SW 1271 (cell line): ENCODE data around the gene ADGRE3.

Experiments
- DNase-seq, 2 experiments: peaks; one replicate each; lab custom pipeline; 2025; lab: John Stamatoyannopoulos, UW

Gene ADGRE3

GRCh38 chr19:14674764-14675163, at the start of gene ADGRE3:
TSS of gene ADGRE3 (minus strand) at chr19:14674844. CDS start at chr19:14674770, 74 bp downstream.
- no peak for DNase-seq

- no peak for DNase-seq
Measured at GRCh38 chr19:14722127-14722526, 47.5 kb upstream of the ADGRE3 start.

- no peak for DNase-seq
Measured at GRCh38 chr19:14719162-14719561, 44.5 kb upstream of the ADGRE3 start.

GRCh38 chr19:14718522-14719116, 44.0 kb upstream of the ADGRE3 start:
- DNase-seq = no peak

- no peak for DNase-seq
Measured at GRCh38 chr19:14715841-14716240, 41.2 kb upstream of the ADGRE3 start.

- DNase-seq = no peak
Measured at GRCh38 chr19:14704450-14704849, 29.8 kb upstream of the ADGRE3 start.

- no peak for DNase-seq
Measured at GRCh38 chr19:14703833-14704232, 29.2 kb upstream of the ADGRE3 start.

- DNase-seq = no peak
Measured at GRCh38 chr19:14700711-14701375, 26.2 kb upstream of the ADGRE3 start.

- DNase-seq = no peak
Measured at GRCh38 chr19:14699641-14700040, 25.0 kb upstream of the ADGRE3 start.

GRCh38 chr19:14695471-14695870, 20.8 kb upstream of the ADGRE3 start:
- no peak for DNase-seq

GRCh38 chr19:14694641-14695266, 20.1 kb upstream of the ADGRE3 start:
- no peak for DNase-seq

- peak; percentile 79 to 94 for DNase-seq
Measured at GRCh38 chr19:14689598-14690503, 15.2 kb upstream of the ADGRE3 start, which contains the start of gene ZNF333. TSS of gene ZNF333 (plus strand) at chr19:14690048. CDS start at chr19:14693492, 3,444 bp downstream.

- peak in 1 of 2 experiments; percentile 34 for DNase-seq
Measured at GRCh38 chr19:14686411-14686810, 11.8 kb upstream of the ADGRE3 start.

- DNase-seq = no peak
Measured at GRCh38 chr19:14683439-14683838, 8.8 kb upstream of the ADGRE3 start.

GRCh38 chr19:14682084-14682483, 7.4 kb upstream of the ADGRE3 start:
- DNase-seq = no peak

- no peak for DNase-seq
Measured at GRCh38 chr19:14678199-14678598, 3.6 kb upstream of the ADGRE3 start.

- DNase-seq = no peak
Measured at GRCh38 chr19:14677464-14677863, 2.8 kb upstream of the ADGRE3 start.

GRCh38 chr19:14676762-14677161, 2.1 kb upstream of the ADGRE3 start:
- DNase-seq = no peak

GRCh38 chr19:14673088-14673487, 1.6 kb downstream of the ADGRE3 start:
- DNase-seq = no peak

- DNase-seq = no peak
Measured at GRCh38 chr19:14672188-14672872, 2.3 kb downstream of the ADGRE3 start.

- no peak for DNase-seq
Measured at GRCh38 chr19:14670408-14670807, 4.2 kb downstream of the ADGRE3 start.

- DNase-seq = no peak
Measured at GRCh38 chr19:14669940-14670339, 4.7 kb downstream of the ADGRE3 start.
